IMR-90 (cell line): Measurements from ENCODE around the gene HENMT1. TPM values are rescaled to one million over a fixed set of nuclear protein-coding genes. Genes with fewer than 3 reads are reported as not detected.

Source experiments
- ATAC-seq: fragments of 200-7000 bp; cut with Tn5 transposase; 2 replicates; pipeline ENCODE4 v1.9.1; 2020; ENCODE audit warnings: low read depth, mild to moderate bottlenecking, moderate library complexity
- BruUV-seq: library from RNA; stranded (reverse); fragments of 400-500 nt; replicated peaks from 2 replicates; lab custom pipeline; 2021; lab: Mats Ljungman, UMichigan
- CTCF ChIA-PET: fragments of 300-600 bp; formaldehyde crosslinking; extraction: SDS; loops from one replicate; lab custom pipeline; 2021; ENCODE audit warnings: antibody characterized with exemption; lab: Yijun Ruan, JAX
- POLR2A ChIA-PET: fragments of 300-600 bp; sonication (Branson Sonifier 250); formaldehyde crosslinking; loops from one replicate; lab custom pipeline; 2022; ENCODE audit warnings: antibody characterized with exemption; ENCODE audit not compliant: unreplicated experiment; lab: Charles Lee
- DNase-seq: peaks from one replicate; pipeline ENCODE4 v3.0.0; 2013
- H2AFZ ChIP-seq: replicated peaks from 2 replicates; pipeline ENCODE3; 2013; ENCODE audit warnings: low read length, mild to moderate bottlenecking; ENCODE audit not compliant: poor library complexity
- H2AK5ac ChIP-seq: 2 replicates; pipeline ENCODE4 v1.6.1; 2013; ENCODE audit warnings: low read depth, low read length, inconsistent platforms
- H2AK9ac ChIP-seq: replicated peaks from 2 replicates; pipeline ENCODE3; 2013; ENCODE audit warnings: mild to moderate bottlenecking, low read depth, low read length, moderate library complexity; ENCODE audit not compliant: poor library complexity
- H2BK120ac ChIP-seq: 2 replicates; pipeline ENCODE4 v1.6.1; 2013; ENCODE audit warnings: low read depth, low read length, inconsistent platforms
- H2BK15ac ChIP-seq: 3 replicates; pipeline ENCODE4 v1.6.1; 2013; ENCODE audit warnings: low read depth, low read length, inconsistent platforms
- H2BK20ac ChIP-seq: 2 replicates; pipeline ENCODE4 v1.6.1; 2013; ENCODE audit warnings: low read depth, mild to moderate bottlenecking, inconsistent platforms, low read length, moderate library complexity
- H2BK5ac ChIP-seq: 2 replicates; pipeline ENCODE4 v1.6.1; 2013; ENCODE audit warnings: mild to moderate bottlenecking, low read depth, low read length, inconsistent platforms; ENCODE audit not compliant: poor library complexity, severe bottlenecking
- H3K14ac ChIP-seq: replicated peaks from 2 replicates; pipeline ENCODE4 v1.6.1; 2013; ENCODE audit warnings: low read depth, low read length, inconsistent platforms
- H3K18ac ChIP-seq: 2 replicates; pipeline ENCODE4 v1.6.1; 2013; ENCODE audit warnings: low read depth, low read length, control low read depth
- H3K23ac ChIP-seq: 2 replicates; pipeline ENCODE4 v1.6.1; 2013; ENCODE audit warnings: low read depth, low read length, inconsistent platforms
- H3K27ac ChIP-seq: 2 replicates; pipeline ENCODE4 v1.5.1; 2013; ENCODE audit warnings: mild to moderate bottlenecking, control low read depth, low read length; ENCODE audit not compliant: insufficient read depth
- H3K27me3 ChIP-seq: 2 replicates; pipeline ENCODE4 v1.6.1; 2013; ENCODE audit warnings: low read length; ENCODE audit not compliant: control insufficient read depth, insufficient read depth
- H3K36me3 ChIP-seq: 2 replicates; pipeline ENCODE4 v1.6.1; 2013; ENCODE audit warnings: low read length, mixed read lengths; ENCODE audit not compliant: control insufficient read depth, insufficient read depth
- H3K4ac ChIP-seq: 2 replicates; pipeline ENCODE4 v1.6.1; 2013; ENCODE audit warnings: low read depth, low read length, inconsistent platforms
- H3K4me1 ChIP-seq: 2 replicates; pipeline ENCODE4 v1.6.1; 2013; ENCODE audit warnings: low read length, mixed read lengths; ENCODE audit not compliant: control insufficient read depth, insufficient read depth
- H3K4me2 ChIP-seq: 2 replicates; pipeline ENCODE4 v1.6.1; 2013; ENCODE audit warnings: low read depth, mild to moderate bottlenecking, control low read depth, low read length, moderate library complexity
- H3K4me3 ChIP-seq: 2 replicates; pipeline ENCODE4 v1.5.1; 2013; ENCODE audit warnings: low read depth, mild to moderate bottlenecking, control low read depth, low read length, moderate library complexity; ENCODE audit not compliant: insufficient read depth
- H3K56ac ChIP-seq: 2 replicates; pipeline ENCODE4 v1.6.1; 2013; ENCODE audit warnings: low read length, inconsistent platforms; ENCODE audit not compliant: insufficient read depth; ENCODE audit errors: extremely low read depth
- H3K79me1 ChIP-seq, 2 experiments: 2 replicates each; pipeline ENCODE4 v1.6.1; 2013; ENCODE audit warnings: low read length in 2 of 2, inconsistent platforms in 1 of 2, low read depth in 1 of 2
- H3K9ac ChIP-seq: 2 replicates; pipeline ENCODE4 v1.6.1; 2013; ENCODE audit warnings: low read depth, low read length, control low read depth
- H3K9me1 ChIP-seq: 2 replicates; pipeline ENCODE4 v1.6.1; 2013; ENCODE audit warnings: low read length, inconsistent platforms; ENCODE audit not compliant: insufficient read depth
- H3K9me3 ChIP-seq: 2 replicates; pipeline ENCODE4 v1.6.1; 2013; ENCODE audit warnings: low read length; ENCODE audit not compliant: control insufficient read depth, insufficient read depth
- H4K20me1 ChIP-seq: 2 replicates; pipeline ENCODE4 v1.6.1; 2013; ENCODE audit warnings: low read length, inconsistent platforms; ENCODE audit not compliant: insufficient read depth
- H4K5ac ChIP-seq: 2 replicates; pipeline ENCODE4 v1.6.1; 2013; ENCODE audit warnings: mild to moderate bottlenecking, low read depth, low read length, control low read depth
- H4K8ac ChIP-seq, 2 experiments: 2 replicates each; pipeline ENCODE4 v1.6.1; 2013; ENCODE audit warnings: low read depth in 2 of 2, low read length in 2 of 2, control low read depth in 1 of 2, inconsistent platforms in 1 of 2
- H4K91ac ChIP-seq: 2 replicates; pipeline ENCODE4 v1.6.1; 2013; ENCODE audit warnings: low read depth, low read length, inconsistent platforms; ENCODE audit not compliant: insufficient read depth
- BHLHE40 ChIP-seq: fragments of 150-350 bp; IDR thresholded peaks from 2 replicates; pipeline ENCODE4 v1.6.1; 2016; ENCODE audit warnings: mild to moderate bottlenecking, low read depth, low read length
- CEBPB ChIP-seq: IDR thresholded peaks from 2 replicates; pipeline ENCODE4 v1.6.1; 2012; ENCODE audit warnings: low read depth, low read length, improper control_type of control experiment
- CHD1 ChIP-seq: IDR thresholded peaks from 2 replicates; pipeline ENCODE4 v1.6.1; 2012; ENCODE audit warnings: low read depth, low read length, improper control_type of control experiment
- CTCF ChIP-seq: conservative IDR thresholded peaks from 2 replicates; pipeline ENCODE4 v1.5.1; 2012; ENCODE audit warnings: mild to moderate bottlenecking, low read depth, low read length, improper control_type of control experiment
- ELK1 ChIP-seq: fragments of 150-350 bp; IDR thresholded peaks from 2 replicates; pipeline ENCODE4 v1.6.1; 2016; ENCODE audit warnings: low read depth, mild to moderate bottlenecking, low read length, moderate library complexity, borderline replicate concordance
- FOS ChIP-seq: fragments of 150-350 bp; IDR thresholded peaks from 2 replicates; pipeline ENCODE4 v1.6.1; 2016; ENCODE audit warnings: low read depth, low read length
- MAFK ChIP-seq: IDR thresholded peaks from 2 replicates; pipeline ENCODE4 v1.6.1; 2012; ENCODE audit warnings: low read depth, low read length, improper control_type of control experiment
- MAZ ChIP-seq: IDR thresholded peaks from 2 replicates; pipeline ENCODE4 v1.6.1; 2012; ENCODE audit warnings: low read depth, mild to moderate bottlenecking, low read length, improper control_type of control experiment, moderate library complexity, borderline replicate concordance
- MXI1 ChIP-seq: IDR thresholded peaks from 2 replicates; pipeline ENCODE4 v1.6.1; 2012; ENCODE audit warnings: low read depth, mild to moderate bottlenecking, low read length, moderate library complexity, borderline replicate concordance
- NFE2L2 ChIP-seq: fragments of 150-350 bp; IDR thresholded peaks from 2 replicates; pipeline ENCODE4 v1.6.1; 2016; ENCODE audit warnings: low read depth, mild to moderate bottlenecking, low read length
- POLR2A ChIP-seq: IDR thresholded peaks from 2 replicates; pipeline ENCODE4 v1.6.1; 2012; ENCODE audit warnings: mild to moderate bottlenecking, low read depth, low read length
- RAD21 ChIP-seq: IDR thresholded peaks from 2 replicates; pipeline ENCODE4 v1.6.1; 2012; ENCODE audit warnings: low read length, improper control_type of control experiment
- RCOR1 ChIP-seq: IDR thresholded peaks from 2 replicates; pipeline ENCODE4 v1.6.1; 2012; ENCODE audit warnings: mild to moderate bottlenecking, low read length, improper control_type of control experiment; ENCODE audit not compliant: insufficient replicate concordance
- RFX5 ChIP-seq: IDR thresholded peaks from 2 replicates; pipeline ENCODE4 v1.8.0; 2012; ENCODE audit warnings: low read depth, mild to moderate bottlenecking, low read length, moderate library complexity
- SMC3 ChIP-seq: fragments of 150-350 bp; IDR thresholded peaks from 2 replicates; pipeline ENCODE4 v1.6.1; 2016; ENCODE audit warnings: low read depth, mild to moderate bottlenecking, antibody characterized with exemption, low read length, moderate library complexity
- USF2 ChIP-seq: fragments of 150-350 bp; IDR thresholded peaks from 2 replicates; pipeline ENCODE4 v1.6.1; 2017; ENCODE audit warnings: mild to moderate bottlenecking, antibody characterized with exemption, low read length, low read depth
- WGBS, 2 experiments: methylation state at CpG; one replicate each; pipeline versions ENCODE4 v1.1.5 to v1.1.7; 2013; ENCODE audit warnings: missing lambda C conversion rate in 2 of 2; ENCODE audit not compliant: insufficient read length in 1 of 2; ENCODE audit errors: extremely low coverage in 2 of 2; 5-methylcytosine and 5-hydroxymethylcytosine counted together
- dilution Hi-C: fragments of 300-500 bp; cut with HindIII; formaldehyde crosslinking; loops from one replicate; pipeline ENCODE4 v1.14.3; 2018; ENCODE audit warnings: low sequenced_read_pairs; ENCODE audit not compliant: unreplicated experiment
- in situ Hi-C: fragments of 300-500 bp; cut with MboI; formaldehyde crosslinking; loops from 3 replicates; pipeline ENCODE4 v1.14.3; 2019; ENCODE audit warnings: low sequenced_read_pairs, inconsistent platforms, mixed read lengths
- intact Hi-C: fragments of 100-400 bp; cut with micrococcal nuclease; formaldehyde crosslinking; loops from 2 replicates; pipeline ENCODE4 v1.10.0; 2022
- polyA plus RNA-seq, 3 experiments: library from polyadenylated mRNA; depleted of rRNA; stranded (reverse); fragments of >200 nt; gene quantifications; 2 replicates each; pipeline ENCODE4 v1.2.3, GENCODE V29; 2012; ENCODE audit warnings: low replicate concordance in 1 of 3
- total RNA-seq: library from RNA; depleted of rRNA; stranded (reverse); fragments of >200 nt; gene quantifications from 2 replicates; pipeline ENCODE4 v1.2.3, GENCODE V29; 2012

HENMT1 gene
- total and polyA plus RNA-seq, 2 of the 4 experiments (the other 2 are of a cell fraction), result 0.54 to 0.67 TPM

- no peak overlapping the region for H2AK5ac ChIP-seq
- H3K27ac ChIP-seq, result no peak overlapping the region
- dilution Hi-C loops, result no loop called here
- H3K56ac ChIP-seq, result no peak overlapping the region
- no peak overlapping the region for H3K4me2 ChIP-seq
- no peak overlapping the region for H4K91ac ChIP-seq
- no peak overlapping the region for H4K5ac ChIP-seq
- H3K9me3 ChIP-seq, result no peaks in the 10 kb centered on the region
- ATAC-seq (no peak), DNase-seq (no peak)
- in situ Hi-C loops, result loop anchor here (5.0 kb wide), 1 partner anchor 138 kb away; no protein-coding TSS in a partner anchor
- H4K20me1 ChIP-seq, result no peaks in the 10 kb centered on the region
- no peak overlapping the region for H2BK20ac ChIP-seq
- 57% methylated on average over 6 of the region's 7 CpGs; no CpG with 5 or more reads in 1 of the 2 experiments for WGBS, 2 experiments
- H3K27me3 ChIP-seq, result no peaks in the 10 kb centered on the region
- no peak overlapping the region for H3K4me3 ChIP-seq
- peaks cover 5% of the 10 kb centered on the region for H3K4me1 ChIP-seq
- no peak overlapping the region for H3K18ac ChIP-seq
- no peak overlapping the region for H3K9ac ChIP-seq
- H2BK15ac ChIP-seq, result no peak overlapping the region
- H3K79me1 ChIP-seq, result no peaks in the 10 kb centered on the region
- no peaks in the 10 kb centered on the region for H3K36me3 ChIP-seq
- CTCF ChIA-PET, result interaction anchor here (0.6 to 2.4 kb wide), 3 partner anchors 21 to 132 kb away, joined by 3 to 27 read pairs (median 13); partner anchors contain the start of gene EEIG2
- intact Hi-C loops, result loop anchor here (10.0 kb wide), 1 partner anchor 430 kb away; no protein-coding TSS in a partner anchor
- no peak overlapping the region for H2BK120ac ChIP-seq
- TF ChIP-seq POLR2A (no peak), NFE2L2 (no peak), RCOR1 (no peak), SMC3 (no peak), MAFK (no peak), RFX5 (no peak), CTCF (no peak), ELK1 (no peak), MXI1 (no peak), RAD21 (no peak), BHLHE40 (no peak), MAZ (no peak), CEBPB (no peak), USF2 (no peak), FOS (no peak), CHD1 (no peak)
- H3K23ac ChIP-seq, result no peak overlapping the region
- H2AK9ac ChIP-seq, result no peak overlapping the region
- H3K4ac ChIP-seq, result no peak overlapping the region
- H2AFZ ChIP-seq, result peak overlapping the region; percentile 29
- no peak overlapping the region for H4K8ac ChIP-seq
- H3K9me1 ChIP-seq, result no peaks in the 10 kb centered on the region; the same call in 1 of the 2 replicates
- POLR2A ChIA-PET, result no interaction called here
- BruUV-seq, result no TSS peak
- no peak overlapping the region for H2BK5ac ChIP-seq
- H3K14ac ChIP-seq, result no peak overlapping the region
These were observed 15.9 kb downstream of the HENMT1 start for GRCh38 chr1:108644984-108645383.
